Smooth muscle cell (in vitro differentiated cells): ENCODE measurements around the gene CTR9. TPM values are rescaled to one million over a fixed set of nuclear protein-coding genes. Genes with fewer than 3 reads are reported as not detected.
A peak's percentile ranks its signal among the peaks of the same experiment; 100 is the strongest.

Source experiments
- DNase-seq: peaks from one replicate; lab custom pipeline; 2025; ENCODE audit not compliant: unreplicated experiment; lab: John Stamatoyannopoulos, UW
- H2AFZ ChIP-seq: fragments of 200-600 bp; sonication (generic); 2 replicates; pipeline ENCODE4 v1.6.0; 2016; ENCODE audit warnings: antibody characterized with exemption, low read depth, mild to moderate bottlenecking
- H3F3A ChIP-seq: fragments of 200-600 bp; sonication (generic); 2 replicates; pipeline ENCODE4 v1.6.0; 2017; ENCODE audit warnings: antibody characterized with exemption, low read depth
- H3K27ac ChIP-seq: fragments of 200-600 bp; sonication (generic); 2 replicates; pipeline ENCODE4 v1.5.1; 2016; ENCODE audit warnings: low read depth, mild to moderate bottlenecking
- H3K27me3 ChIP-seq: fragments of 200-600 bp; sonication (generic); 2 replicates; pipeline ENCODE4 v1.6.1; 2016; ENCODE audit warnings: low read depth, mild to moderate bottlenecking
- H3K36me3 ChIP-seq: fragments of 200-600 bp; sonication (generic); 2 replicates; pipeline ENCODE4 v1.5.1; 2016; ENCODE audit warnings: low read depth
- H3K4me1 ChIP-seq: fragments of 200-600 bp; sonication (generic); 2 replicates; pipeline ENCODE4 v1.5.1; 2016; ENCODE audit warnings: low read depth
- H3K4me2 ChIP-seq: fragments of 200-600 bp; sonication (generic); 2 replicates; pipeline ENCODE4 v1.6.0; 2016; ENCODE audit warnings: mild to moderate bottlenecking
- H3K4me3 ChIP-seq: fragments of 200-600 bp; sonication (generic); 2 replicates; pipeline ENCODE4 v1.5.1; 2016; ENCODE audit warnings: mild to moderate bottlenecking
- H3K79me2 ChIP-seq: fragments of 200-600 bp; sonication (generic); 2 replicates; pipeline ENCODE4 v1.6.0; 2016; ENCODE audit warnings: low read depth, mild to moderate bottlenecking
- H3K9ac ChIP-seq: fragments of 200-600 bp; sonication (generic); 2 replicates; pipeline ENCODE4 v1.6.0; 2016; ENCODE audit warnings: low read depth
- H3K9me3 ChIP-seq: fragments of 200-600 bp; sonication (generic); replicated peaks from 2 replicates; pipeline ENCODE4 v1.5.1; 2016; ENCODE audit warnings: low read depth
- H4K20me1 ChIP-seq: fragments of 200-600 bp; sonication (generic); 2 replicates; pipeline ENCODE4 v1.6.0; 2016; ENCODE audit warnings: low read depth
- WGBS: methylation state at CpG from one replicate; pipeline ENCODE4 v1.1.7; 2016; ENCODE audit warnings: low lambda C conversion rate; 5-methylcytosine and 5-hydroxymethylcytosine counted together
- polyA plus RNA-seq: library from polyadenylated mRNA; unstranded; fragments of >200 nt; fragmentation: Nextera tagmentation; extraction: Ambion mirVana; gene quantifications from 2 replicates; pipeline ENCODE4 v1.2.1, GENCODE V29; 2016
- total RNA-seq: library from RNA; depleted of rRNA; stranded (reverse); fragments of >200 nt; gene quantifications from 2 replicates; pipeline ENCODE4 v1.2.3, GENCODE V29; 2014
- TF ChIP-seq, protein P1 (sequence below): fragments of 200-600 bp; sonication (generic); IDR thresholded peaks from 2 replicates; pipeline ENCODE4 v1.5.1; 2017; ENCODE audit warnings: borderline replicate concordance, mild to moderate bottlenecking, antibody characterized with exemption; ENCODE audit not compliant: insufficient read depth, poor library complexity, severe bottlenecking

CTR9 gene
- total and polyA plus RNA-seq, 2 experiments from 2014 or later = 25.1 to 27.5 TPM

GRCh38 chr11:10807493-10808234, 56.6 kb downstream of the CTR9 start:
- no peak overlapping the region for H2AFZ ChIP-seq

DNA sequence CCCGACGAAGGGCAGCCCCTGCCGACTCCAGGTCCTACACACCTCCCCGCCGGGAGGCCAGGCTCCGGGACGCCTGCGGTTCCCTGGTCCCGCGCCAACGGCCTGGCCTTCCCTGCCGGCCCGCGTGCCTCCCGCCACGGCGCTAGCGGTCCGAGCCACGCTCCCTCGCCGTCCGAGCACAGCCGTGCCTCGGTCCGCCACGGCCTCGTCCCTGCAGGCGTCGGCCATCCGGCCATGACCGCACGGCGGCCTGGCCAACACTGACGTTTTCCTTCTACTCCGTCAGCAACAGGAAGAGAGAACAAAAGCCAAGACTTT, 57.1 kb downstream of the CTR9 start:
- H3K9me3 ChIP-seq = no peaks in the 10 kb centered on the region
- H3K4me2 ChIP-seq = peak overlapping the region; percentile 92
- WGBS = 1% methylated on average over 33 of the region's 36 CpGs
- H3F3A ChIP-seq = peaks cover 27% of the 10 kb centered on the region
- DNase-seq = no peak
- H3K36me3 ChIP-seq = peaks cover 31% of the 10 kb centered on the region
- TF ChIP-seq, protein P1, sequence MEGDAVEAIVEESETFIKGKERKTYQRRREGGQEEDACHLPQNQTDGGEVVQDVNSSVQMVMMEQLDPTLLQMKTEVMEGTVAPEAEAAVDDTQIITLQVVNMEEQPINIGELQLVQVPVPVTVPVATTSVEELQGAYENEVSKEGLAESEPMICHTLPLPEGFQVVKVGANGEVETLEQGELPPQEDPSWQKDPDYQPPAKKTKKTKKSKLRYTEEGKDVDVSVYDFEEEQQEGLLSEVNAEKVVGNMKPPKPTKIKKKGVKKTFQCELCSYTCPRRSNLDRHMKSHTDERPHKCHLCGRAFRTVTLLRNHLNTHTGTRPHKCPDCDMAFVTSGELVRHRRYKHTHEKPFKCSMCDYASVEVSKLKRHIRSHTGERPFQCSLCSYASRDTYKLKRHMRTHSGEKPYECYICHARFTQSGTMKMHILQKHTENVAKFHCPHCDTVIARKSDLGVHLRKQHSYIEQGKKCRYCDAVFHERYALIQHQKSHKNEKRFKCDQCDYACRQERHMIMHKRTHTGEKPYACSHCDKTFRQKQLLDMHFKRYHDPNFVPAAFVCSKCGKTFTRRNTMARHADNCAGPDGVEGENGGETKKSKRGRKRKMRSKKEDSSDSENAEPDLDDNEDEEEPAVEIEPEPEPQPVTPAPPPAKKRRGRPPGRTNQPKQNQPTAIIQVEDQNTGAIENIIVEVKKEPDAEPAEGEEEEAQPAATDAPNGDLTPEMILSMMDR = no peak
- H3K4me3 ChIP-seq = peak overlapping the region; percentile 99
- H3K27me3 ChIP-seq = no peaks in the 10 kb centered on the region
- H3K4me1 ChIP-seq = peaks cover 25% of the 10 kb centered on the region
- peak overlapping the region; percentile 99 for H3K27ac ChIP-seq
- peak overlapping the region; percentile 100 for H3K9ac ChIP-seq
- peaks cover 52% of the 10 kb centered on the region for H3K79me2 ChIP-seq
- H4K20me1 ChIP-seq = peaks cover 52% of the 10 kb centered on the region
- H2AFZ ChIP-seq = no peak overlapping the region

More at GRCh38 chr11:10807493-10808234, 56.6 kb downstream of the CTR9 start:
- peaks cover 25% of the 10 kb centered on the region for H3K4me1 ChIP-seq
- TF ChIP-seq, protein P1 = no peak
- H3K4me3 ChIP-seq = peak overlapping the region; percentile 99
- H3K27me3 ChIP-seq = no peaks in the 10 kb centered on the region
- H3K36me3 ChIP-seq = peaks cover 33% of the 10 kb centered on the region
- H3K27ac ChIP-seq = peak overlapping the region; percentile 99
- H3K9ac ChIP-seq = peak overlapping the region; percentile 100
- H3F3A ChIP-seq = peaks cover 31% of the 10 kb centered on the region
- H3K4me2 ChIP-seq = peak overlapping the region; percentile 92
- no peak for DNase-seq
- peaks cover 54% of the 10 kb centered on the region for H3K79me2 ChIP-seq
- H4K20me1 ChIP-seq = peaks cover 57% of the 10 kb centered on the region
- no peaks in the 10 kb centered on the region for H3K9me3 ChIP-seq
- 2% methylated on average over 33 of the region's 39 CpGs for WGBS

DNA sequence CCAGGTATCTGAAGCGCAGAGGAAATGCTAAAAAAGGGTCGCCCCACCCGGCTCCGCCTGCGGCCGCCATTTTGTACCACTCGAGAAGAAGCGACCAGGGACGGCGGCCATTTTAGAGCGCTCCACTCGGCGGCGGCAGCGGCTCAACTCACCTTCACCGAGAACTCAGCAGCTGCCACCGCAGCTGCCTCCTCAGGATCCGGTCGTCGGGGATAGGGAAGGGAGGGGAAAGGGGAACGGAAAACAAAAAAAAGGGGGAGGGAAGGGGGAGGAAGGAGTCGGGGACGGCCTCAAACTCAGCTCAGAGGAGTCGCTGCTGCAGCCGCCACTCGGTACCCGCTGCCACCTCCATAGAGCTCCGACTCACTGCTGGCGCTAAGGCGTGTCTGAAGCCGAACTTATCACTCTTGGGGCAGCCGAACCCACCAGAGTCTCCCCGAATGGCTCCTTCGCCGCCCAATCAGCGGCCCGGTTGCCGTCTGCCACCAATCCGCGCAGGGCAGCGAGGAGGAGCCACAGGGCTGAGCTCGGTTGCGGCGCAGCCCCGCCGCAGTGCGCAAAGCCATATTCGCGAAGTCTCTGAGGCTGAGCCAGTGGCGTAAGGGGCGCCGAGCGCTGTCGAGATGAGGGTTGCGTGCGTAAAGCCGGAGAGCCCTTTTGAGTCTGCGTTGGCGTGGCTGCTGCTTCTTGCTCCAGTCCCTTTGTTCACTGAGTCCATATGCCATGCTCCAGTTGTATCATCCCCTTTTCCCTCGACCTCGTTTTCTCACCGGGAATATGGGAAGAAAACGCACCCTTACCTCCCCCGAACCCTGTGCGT, 57.7 kb downstream of the CTR9 start, which contains the start of gene EIF4G2:
TSS of gene EIF4G2 (minus strand) at position 374 of the 820 bp plus-strand sequence.
- Histone ChIP-seq H3K27me3 (no peaks in the 10 kb centered on the region), H3K9ac (peak within 1 kb of the TSS; percentile 100), H3F3A (peaks cover 22% of the 10 kb centered on the region), H2AFZ (peak within 1 kb of the TSS; percentile 61), H3K36me3 (peaks cover 28% of the 10 kb centered on the region), H3K4me1 (peaks cover 25% of the 10 kb centered on the region), H3K4me3 (peak within 1 kb of the TSS; percentile 99), H3K79me2 (peaks cover 47% of the 10 kb centered on the region), H3K9me3 (no peaks in the 10 kb centered on the region), H3K4me2 (peak within 1 kb of the TSS; percentile 92), H3K27ac (peak within 1 kb of the TSS; percentile 99), H4K20me1 (peaks cover 46% of the 10 kb centered on the region)
- WGBS = under 1% methylated on average over 60 of the region's 65 CpGs
- DNase-seq = peak; percentile 90
- TF ChIP-seq, protein P1 = no peak
